GM12873 (cell line): ENCODE results near the gene ARID3B.

Source experiments
- CTCF ChIP-seq: IDR thresholded peaks from 2 replicates; pipeline ENCODE4 v1.5.1; 2012; ENCODE audit warnings: low read depth, mild to moderate bottlenecking, moderate library complexity, low read length, control low read depth; ENCODE audit not compliant: insufficient read depth; ENCODE audit errors: missing control alignments

Gene ARID3B

GRCh38 chr15:74598126-74598842 is 57.3 kb downstream of the ARID3B start:
- no peak for TF ChIP-seq CTCF

GRCh38 chr15:74599156-74599555 is 58.1 kb downstream of the ARID3B start:
- TF ChIP-seq CTCF: no peak

- TF ChIP-seq CTCF: no peak
These were observed 62.2 kb downstream of the ARID3B start for GRCh38 chr15:74603026-74603788.

- no peak for TF ChIP-seq CTCF
These were observed 63.0 kb downstream of the ARID3B start for GRCh38 chr15:74603789-74604705.

- no peak for TF ChIP-seq CTCF
These were observed 64.2 kb downstream of the ARID3B start for GRCh38 chr15:74604983-74605794.

- no peak for TF ChIP-seq CTCF
These were observed 64.8 kb downstream of the ARID3B start for GRCh38 chr15:74605795-74606150.
